Activated T-cell treated with anti-CD3 and anti-CD28 coated beads, Interleukin-2, amount 50 U/mL, for 4 hours (primary cell): ENCODE data around the gene PECR. TPM values are rescaled to one million over a fixed set of nuclear protein-coding genes. Genes with fewer than 3 reads are reported as not detected.

ENCODE experiments used
- ATAC-seq, 2 donors: fragments of 200-7000 bp; cut with Tn5 transposase; one replicate each; pipeline ENCODE4 v1.10.0; 2021
- DNase-seq: peaks from one replicate; pipeline ENCODE4 v3.0.0-alpha.2; 2020
- H3K27me3 Mint-ChIP-seq: one replicate; pipeline ENCODE4 v1.8.0; 2021; ENCODE audit warnings: low read depth, mixed read lengths
- H3K36me3 Mint-ChIP-seq: one replicate; pipeline ENCODE4 v1.8.0; 2022; ENCODE audit warnings: mixed read lengths; ENCODE audit not compliant: insufficient read depth
- H3K4me1 Mint-ChIP-seq: one replicate; pipeline ENCODE4 v1.8.0; 2021; ENCODE audit warnings: low read depth, mixed read lengths
- H3K4me3 Mint-ChIP-seq: one replicate; pipeline ENCODE4 v1.8.0; 2021; ENCODE audit warnings: mild to moderate bottlenecking, moderate library complexity, mixed read lengths
- H3K9me3 Mint-ChIP-seq: one replicate; pipeline ENCODE4 v1.8.0; 2021; ENCODE audit warnings: mixed read lengths
- total RNA-seq, 3 donors: library from RNA; stranded (reverse); gene quantifications; one replicate each; pipeline ENCODE4 v1.2.1, GENCODE V29; 2021

PECR gene
- 1 to 10 TPM; 4.7 to 6.9 (median 6.0) TPM for total RNA-seq

DNA sequence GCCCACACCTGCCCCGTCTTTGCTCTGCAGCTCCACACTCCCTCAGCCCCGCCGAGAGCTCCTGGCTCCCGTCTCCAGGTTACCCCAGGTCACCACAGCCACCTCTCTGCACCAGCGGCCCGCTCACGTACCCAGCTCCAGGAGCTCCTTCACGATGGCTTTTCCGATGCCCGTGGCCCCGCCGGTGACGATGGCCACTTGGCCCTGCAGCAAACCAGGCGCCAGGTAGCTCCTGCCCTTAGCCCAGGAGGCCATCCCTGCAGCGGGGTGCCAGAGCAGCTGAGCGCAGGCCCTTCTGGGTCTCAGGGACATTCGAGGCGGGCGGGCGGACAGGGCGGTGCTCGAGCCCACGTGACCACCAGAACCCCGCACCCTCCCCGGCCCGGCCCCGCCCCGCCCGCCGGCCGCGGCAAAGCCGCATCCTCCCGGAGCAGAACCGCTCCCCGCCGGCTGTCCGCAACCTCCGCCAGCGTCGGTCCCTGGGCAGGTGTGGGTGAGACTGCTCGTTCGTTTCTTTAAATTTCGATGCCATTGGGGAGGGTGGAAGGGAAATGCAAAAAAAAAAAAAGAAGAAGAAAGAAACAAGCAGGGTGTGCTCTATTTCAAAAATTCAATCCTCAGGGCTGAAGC is at the start of gene PECR, which contains the start of gene TMEM169:
Gene PECR, minus strand, starts transcription at position 323 of the 630 bp plus-strand sequence. Its CDS starts 68 bp downstream, at position 255.
Gene TMEM169, plus strand, starts transcription at position 433 of the 630 bp plus-strand sequence. CDS start 14,045 bp downstream, outside the sequence.
- Mint-ChIP-seq H3K4me3 (peak within 1 kb of the TSS; percentile 88), H3K9me3 (no peaks in the 10 kb centered on the region), H3K36me3 (no peaks in the 10 kb centered on the region), H3K27me3 (no peaks in the 10 kb centered on the region), H3K4me1 (peaks cover 64% of the 10 kb centered on the region)
- peak; percentile 48 for DNase-seq
- ATAC-seq: peak; percentile 95 to 96

DNA sequence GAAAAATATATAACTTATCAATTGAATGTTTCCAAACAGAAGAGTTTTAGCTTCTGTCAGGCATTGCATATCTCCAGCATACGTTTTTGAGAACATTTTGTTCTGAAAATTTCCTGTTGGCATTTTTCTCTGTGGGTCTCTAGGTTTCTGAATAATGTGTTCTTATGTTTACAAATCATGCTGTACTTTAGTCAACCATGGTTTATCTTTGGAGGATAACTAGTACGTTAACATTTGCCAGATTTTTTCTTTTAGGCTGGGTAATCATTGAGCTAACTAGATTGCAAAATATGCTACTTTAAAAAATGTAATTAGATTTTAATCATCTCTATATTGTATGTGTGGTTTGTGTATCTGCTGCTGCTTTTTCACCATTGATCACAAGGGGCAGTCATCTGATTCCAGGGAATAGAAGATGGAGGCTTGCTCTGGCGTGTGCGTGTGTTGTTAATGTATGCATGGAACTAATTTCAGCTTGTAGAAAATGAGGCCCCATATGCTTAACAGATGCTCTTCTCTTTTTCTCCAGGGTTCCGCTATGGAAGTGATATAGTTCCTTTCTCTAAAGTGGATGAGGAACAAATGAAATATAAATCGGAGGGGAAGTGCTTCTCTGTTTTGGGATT is 48.9 kb upstream of the PECR start:
- H3K4me1 Mint-ChIP-seq: peaks cover 68% of the 10 kb centered on the region

DNA sequence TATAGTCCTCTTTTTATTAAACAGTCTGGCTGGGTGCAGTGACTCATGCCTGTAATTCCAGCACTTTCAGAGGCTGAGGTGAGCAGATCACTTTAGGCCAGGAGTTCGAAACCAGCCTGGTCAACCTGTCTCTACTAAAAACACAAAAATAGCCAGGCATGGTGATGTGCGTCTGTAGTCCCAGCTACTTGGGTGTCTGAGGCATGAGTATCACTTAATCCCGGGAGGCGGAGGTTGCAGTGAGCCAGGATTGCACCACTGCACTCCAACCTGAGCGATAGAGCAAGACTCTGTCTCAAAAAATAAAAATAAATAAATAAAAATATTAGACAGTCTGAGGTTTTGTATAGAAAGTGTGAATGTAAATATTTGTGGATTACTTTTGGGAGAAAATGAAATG is 45.3 kb upstream of the PECR start:
- H3K4me3 Mint-ChIP-seq: no peak overlapping the region

More for the DNA sequence above, 48.9 kb upstream of the PECR start:
- Mint-ChIP-seq H3K4me3 (no peak overlapping the region), H3K9me3 (no peaks in the 10 kb centered on the region), H3K36me3 (peaks cover 70% of the 10 kb centered on the region), H3K27me3 (no peaks in the 10 kb centered on the region)
- DNase-seq: no peak
- ATAC-seq: no peak

DNA sequence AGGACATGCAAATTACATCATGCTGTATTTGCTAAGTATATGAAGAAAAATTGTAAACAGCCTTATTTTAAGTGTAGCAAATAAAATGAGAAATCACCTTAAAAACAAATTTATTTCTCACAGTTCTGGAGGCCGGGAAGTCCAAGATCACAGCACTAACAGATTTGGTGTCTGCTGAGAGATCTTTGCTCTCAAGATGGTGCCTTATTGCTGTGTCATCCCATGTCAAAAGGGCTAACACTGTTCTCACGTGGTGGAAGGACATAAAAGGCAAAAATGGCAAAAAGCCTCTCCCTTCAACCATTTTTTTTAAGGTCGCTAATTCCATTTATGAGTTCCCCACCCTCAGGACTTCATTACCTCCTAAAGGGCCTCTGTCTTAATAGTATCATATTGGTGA is 39.6 kb upstream of the PECR start:
- Mint-ChIP-seq H3K27me3 (no peaks in the 10 kb centered on the region), H3K36me3 (peaks cover 67% of the 10 kb centered on the region), H3K4me1 (peaks cover 71% of the 10 kb centered on the region), H3K9me3 (no peaks in the 10 kb centered on the region), H3K4me3 (no peak overlapping the region)
- ATAC-seq (no peak), DNase-seq (no peak)

More for the DNA sequence above, 45.3 kb upstream of the PECR start:
- peaks cover 62% of the 10 kb centered on the region for H3K36me3 Mint-ChIP-seq
- H3K4me1 Mint-ChIP-seq: peaks cover 62% of the 10 kb centered on the region
- ATAC-seq (no peak), DNase-seq (no peak)
- no peaks in the 10 kb centered on the region for H3K27me3 Mint-ChIP-seq
- no peaks in the 10 kb centered on the region for H3K9me3 Mint-ChIP-seq

DNA sequence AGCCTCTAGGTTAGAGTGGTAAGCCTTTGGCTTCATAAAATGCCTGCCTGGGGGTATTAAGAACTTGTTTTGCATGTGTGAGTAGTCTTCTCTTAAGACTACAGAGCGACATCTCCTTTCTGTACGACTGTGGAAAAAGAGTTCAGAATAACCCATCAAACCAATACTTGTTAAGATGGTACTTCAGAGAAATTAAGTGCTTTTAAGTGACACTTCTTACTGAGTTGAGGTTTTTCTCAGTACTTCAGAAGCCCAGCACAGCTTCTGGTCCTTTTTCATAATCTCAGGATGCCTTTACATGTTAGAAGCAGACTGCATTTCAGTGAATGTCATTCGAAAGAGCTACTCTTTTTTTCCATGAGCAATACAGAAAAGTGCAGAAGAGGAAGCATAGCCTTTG is 38.4 kb upstream of the PECR start:
- peaks cover 66% of the 10 kb centered on the region for H3K36me3 Mint-ChIP-seq
- H3K27me3 Mint-ChIP-seq: no peaks in the 10 kb centered on the region
- DNase-seq (no peak), ATAC-seq (peak; percentile 91 to 95)
- H3K9me3 Mint-ChIP-seq: no peaks in the 10 kb centered on the region
- H3K4me1 Mint-ChIP-seq: peaks cover 74% of the 10 kb centered on the region
- H3K4me3 Mint-ChIP-seq: peak overlapping the region; percentile 48

DNA sequence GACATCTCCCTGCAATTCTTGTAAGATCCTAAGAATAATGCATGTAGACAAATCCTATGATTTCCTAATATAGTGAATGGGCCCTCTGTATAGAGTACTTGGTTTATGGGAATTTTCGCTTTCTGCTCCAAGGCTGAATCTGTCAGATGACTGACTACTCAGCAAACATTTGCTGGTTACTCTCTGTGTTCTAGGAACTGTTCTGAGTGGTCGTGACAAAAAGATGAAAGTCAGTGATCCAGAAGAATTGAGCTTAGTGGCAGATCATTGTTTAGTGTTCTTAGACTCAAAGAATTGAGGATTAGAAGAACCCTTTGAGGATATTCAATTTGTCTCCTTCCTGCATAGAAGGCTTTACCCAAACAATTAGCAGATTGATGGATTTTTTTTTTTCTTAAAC is 37.5 kb upstream of the PECR start:
- DNase-seq (no peak), ATAC-seq (no peak)
- Mint-ChIP-seq H3K9me3 (no peaks in the 10 kb centered on the region), H3K4me3 (no peak overlapping the region), H3K27me3 (no peaks in the 10 kb centered on the region), H3K36me3 (peaks cover 67% of the 10 kb centered on the region), H3K4me1 (peaks cover 77% of the 10 kb centered on the region)

DNA sequence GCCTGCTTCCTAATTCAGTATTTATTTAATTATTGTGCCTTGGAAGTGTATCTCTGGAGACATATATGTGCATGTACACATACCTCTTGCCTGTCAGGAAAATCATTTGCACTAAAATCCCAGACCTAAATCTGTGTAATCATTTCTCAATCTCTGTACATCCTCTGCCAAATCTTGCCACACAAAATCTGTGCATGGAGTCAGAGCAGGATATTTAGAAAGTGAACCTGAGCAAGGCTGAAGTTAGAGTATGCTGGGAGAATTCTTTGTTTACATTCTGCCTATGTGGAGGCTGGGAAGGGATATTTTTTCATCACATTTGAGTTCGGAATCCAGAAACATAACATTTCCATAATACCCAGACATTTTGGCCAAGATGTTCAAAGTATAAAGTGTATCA is 36.9 kb upstream of the PECR start:
- ATAC-seq (no peak), DNase-seq (no peak)
- no peak overlapping the region for H3K4me3 Mint-ChIP-seq
- H3K27me3 Mint-ChIP-seq: no peaks in the 10 kb centered on the region
- peaks cover 81% of the 10 kb centered on the region for H3K4me1 Mint-ChIP-seq
- peaks cover 70% of the 10 kb centered on the region for H3K36me3 Mint-ChIP-seq
- no peaks in the 10 kb centered on the region for H3K9me3 Mint-ChIP-seq

DNA sequence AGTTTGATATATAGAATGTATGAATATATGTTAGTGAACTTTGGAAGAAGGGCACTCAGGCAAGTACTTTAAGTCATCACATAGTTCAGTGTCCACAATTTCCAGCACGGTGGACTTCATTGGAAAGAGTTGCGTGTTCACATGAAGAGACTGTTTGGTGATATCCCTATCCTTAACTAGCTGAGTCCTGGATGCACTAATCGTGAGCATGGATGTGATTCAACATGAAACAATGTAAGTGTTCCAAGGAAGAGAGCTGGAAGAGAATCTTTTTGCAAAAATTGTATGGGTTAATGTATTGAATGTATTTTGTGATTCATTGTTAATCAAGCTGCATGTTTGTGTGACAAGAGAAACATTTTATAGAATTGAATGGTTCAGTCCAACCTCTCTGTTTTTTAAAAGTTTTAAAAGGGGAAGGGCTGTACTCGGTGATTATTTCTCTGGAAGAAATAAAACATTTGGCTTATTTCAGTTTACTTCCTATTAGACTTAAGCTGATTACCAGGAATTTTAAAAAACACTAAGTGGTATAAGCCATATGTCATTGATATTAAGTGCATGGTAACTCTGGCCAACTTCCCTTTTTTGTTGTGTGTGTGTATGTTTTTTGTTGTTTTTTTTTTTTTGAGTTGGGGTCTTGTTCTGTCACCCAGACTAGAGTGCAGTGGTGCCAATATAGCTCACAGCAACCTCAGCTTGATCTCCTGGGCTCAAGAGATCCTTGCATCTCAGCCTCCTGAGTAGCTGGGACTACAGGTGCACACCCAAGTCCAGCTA is 36.1 kb upstream of the PECR start:
- no peak overlapping the region for H3K4me3 Mint-ChIP-seq
- no peaks in the 10 kb centered on the region for H3K9me3 Mint-ChIP-seq
- no peak for ATAC-seq
- H3K36me3 Mint-ChIP-seq: peaks cover 74% of the 10 kb centered on the region
- no peak for DNase-seq
- no peaks in the 10 kb centered on the region for H3K27me3 Mint-ChIP-seq
- peaks cover 86% of the 10 kb centered on the region for H3K4me1 Mint-ChIP-seq

DNA sequence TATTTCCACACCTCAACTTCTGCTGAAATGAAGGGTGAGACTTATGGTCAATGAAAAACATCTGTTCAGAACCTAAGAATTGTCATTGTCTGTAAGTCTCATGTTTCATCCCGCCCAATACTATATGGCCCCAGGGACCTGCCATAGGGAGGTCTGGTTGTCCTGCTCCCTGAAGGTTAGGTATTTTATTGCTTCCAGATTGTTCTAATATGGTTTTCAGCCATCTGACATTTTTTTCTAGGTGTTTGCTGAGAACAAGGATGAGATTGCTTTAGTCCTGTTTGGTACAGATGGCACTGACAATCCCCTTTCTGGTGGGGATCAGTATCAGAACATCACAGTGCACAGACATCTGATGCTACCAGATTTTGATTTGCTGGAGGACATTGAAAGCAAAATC is 34.8 kb upstream of the PECR start:
- peaks cover 79% of the 10 kb centered on the region for H3K36me3 Mint-ChIP-seq
- no peak for ATAC-seq
- H3K27me3 Mint-ChIP-seq: no peaks in the 10 kb centered on the region
- peak overlapping the region; percentile 9 for H3K4me3 Mint-ChIP-seq
- peaks cover 91% of the 10 kb centered on the region for H3K4me1 Mint-ChIP-seq
- DNase-seq: no peak
- H3K9me3 Mint-ChIP-seq: no peaks in the 10 kb centered on the region

DNA sequence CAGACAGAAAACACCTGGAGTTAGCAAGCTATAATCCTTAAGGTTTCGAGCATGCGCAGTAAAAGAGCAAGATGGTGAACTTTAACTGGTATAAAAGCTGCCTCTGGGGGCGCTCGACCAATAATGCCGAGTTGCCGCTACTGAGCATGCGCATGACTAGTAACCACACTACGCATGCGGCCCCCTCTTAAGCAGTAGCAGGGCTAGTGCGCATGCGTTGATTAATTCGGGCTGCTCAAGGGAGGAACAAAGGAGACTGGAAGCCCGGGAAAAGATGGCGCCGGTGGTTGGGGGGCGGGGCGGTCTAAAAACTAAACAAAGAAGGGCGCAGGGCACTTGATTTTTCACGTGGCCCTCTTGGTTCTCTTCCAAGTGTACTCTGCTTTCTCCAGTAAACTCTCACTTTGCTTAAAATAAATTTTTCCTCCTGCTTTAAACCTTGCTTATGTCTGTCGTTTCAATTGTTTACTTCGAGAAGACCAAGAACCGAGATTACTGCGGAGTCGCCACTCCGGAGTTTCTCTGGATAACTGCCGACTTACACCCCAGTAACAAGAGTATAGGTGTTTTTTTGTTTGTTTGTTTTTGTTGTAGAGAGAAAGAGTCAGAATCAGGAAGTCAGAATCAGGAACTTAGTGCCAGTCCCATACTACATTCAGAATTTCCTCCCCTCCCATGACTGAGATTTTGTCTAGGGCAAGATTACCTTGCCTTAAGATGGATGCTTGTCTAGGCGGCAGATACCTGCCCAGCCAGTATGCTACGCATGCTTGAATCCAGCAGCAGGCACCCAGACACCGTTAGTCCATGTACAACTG is 33.3 kb upstream of the PECR start:
- Mint-ChIP-seq H3K36me3 (peaks cover 85% of the 10 kb centered on the region), H3K4me1 (peaks cover 92% of the 10 kb centered on the region), H3K27me3 (no peaks in the 10 kb centered on the region), H3K9me3 (no peaks in the 10 kb centered on the region), H3K4me3 (peak overlapping the region; percentile 91)
- peak; percentile 96 for DNase-seq
- ATAC-seq: peak; percentile 85 to 87

DNA sequence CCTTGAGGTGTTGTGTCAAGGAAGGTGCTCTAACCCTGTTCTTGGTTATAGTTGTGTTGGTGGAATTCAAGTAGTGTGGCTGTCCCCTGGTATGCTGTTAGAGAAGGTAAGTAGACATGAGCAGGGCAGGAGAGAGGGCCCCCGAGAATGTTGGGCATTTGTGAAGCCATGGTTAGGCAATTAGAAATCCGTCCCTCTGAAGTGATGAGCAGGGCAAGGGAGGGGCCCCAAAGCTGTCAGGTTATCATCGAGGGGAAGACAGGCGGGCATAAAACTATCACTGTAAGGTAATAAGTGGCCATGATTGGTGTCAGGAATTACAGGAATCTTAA is 32.7 kb upstream of the PECR start:
- peaks cover 87% of the 10 kb centered on the region for H3K4me1 Mint-ChIP-seq
- no peaks in the 10 kb centered on the region for H3K9me3 Mint-ChIP-seq
- H3K36me3 Mint-ChIP-seq: peaks cover 82% of the 10 kb centered on the region
- DNase-seq: no peak
- H3K27me3 Mint-ChIP-seq: no peaks in the 10 kb centered on the region
- H3K4me3 Mint-ChIP-seq: peak overlapping the region; percentile 29
- ATAC-seq: peak; percentile 5 to 13

DNA sequence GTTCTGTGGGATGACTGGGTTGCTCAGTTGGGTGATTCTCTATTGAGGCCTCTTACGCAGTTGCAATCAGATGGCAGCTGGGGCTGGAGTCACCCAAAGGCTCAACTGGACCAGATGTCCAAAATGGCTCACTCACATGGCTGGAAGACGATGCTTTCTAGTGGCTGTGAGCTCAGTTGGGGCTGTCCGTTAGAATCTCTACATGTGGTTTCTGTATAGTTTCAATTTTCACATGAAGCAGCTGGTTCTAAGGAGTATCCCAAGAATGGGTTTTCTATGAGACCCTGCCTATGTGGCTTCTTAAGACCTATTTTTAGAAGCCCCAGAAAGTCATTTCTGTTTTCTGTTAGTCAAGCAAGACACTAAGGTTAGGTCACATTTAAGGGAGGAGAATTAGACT is 32.0 kb upstream of the PECR start:
- peaks cover 76% of the 10 kb centered on the region for H3K36me3 Mint-ChIP-seq
- ATAC-seq: no peak
- no peak for DNase-seq
- no peaks in the 10 kb centered on the region for H3K27me3 Mint-ChIP-seq
- H3K9me3 Mint-ChIP-seq: no peaks in the 10 kb centered on the region
- H3K4me1 Mint-ChIP-seq: peaks cover 84% of the 10 kb centered on the region
- peak overlapping the region; percentile 5 for H3K4me3 Mint-ChIP-seq

DNA sequence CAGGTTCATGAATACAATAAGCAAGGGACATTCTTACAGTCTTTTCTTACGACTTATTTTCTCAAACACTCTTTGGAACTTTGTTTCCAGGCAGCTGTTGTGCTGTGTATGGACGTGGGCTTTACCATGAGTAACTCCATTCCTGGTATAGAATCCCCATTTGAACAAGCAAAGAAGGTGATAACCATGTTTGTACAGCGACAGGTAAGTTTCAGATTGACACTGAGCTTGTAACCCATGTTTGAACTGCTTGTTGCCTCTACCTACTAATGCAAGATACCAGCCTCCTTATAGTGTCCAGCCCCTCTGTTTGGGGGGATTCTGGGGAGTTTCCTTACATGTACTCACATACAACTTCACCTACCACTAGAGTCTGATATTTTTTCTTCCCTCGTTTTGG is 31.3 kb upstream of the PECR start:
- Mint-ChIP-seq H3K4me1 (peaks cover 82% of the 10 kb centered on the region), H3K27me3 (no peaks in the 10 kb centered on the region), H3K4me3 (peak overlapping the region; percentile 5), H3K36me3 (peaks cover 73% of the 10 kb centered on the region), H3K9me3 (no peaks in the 10 kb centered on the region)
- DNase-seq (no peak), ATAC-seq (no peak)

DNA sequence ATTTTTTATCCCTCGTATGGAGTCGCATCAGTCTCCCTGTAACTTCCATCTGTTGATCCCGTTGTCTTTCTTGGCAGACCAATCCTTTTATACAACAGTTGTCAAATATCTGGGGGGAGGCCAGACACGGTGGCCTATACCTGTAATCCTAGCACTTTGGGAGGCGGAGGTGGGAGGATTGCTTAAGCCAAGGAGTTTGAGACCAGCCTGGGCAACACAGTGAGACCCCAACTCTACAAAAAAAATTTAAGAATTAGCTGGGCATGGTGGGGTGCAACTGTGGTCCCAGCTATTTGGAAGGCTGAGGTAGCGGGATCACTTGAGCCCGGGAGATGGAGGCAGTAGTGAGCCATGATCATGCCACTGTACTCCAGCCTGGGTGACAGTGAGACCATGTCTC is 29.5 kb upstream of the PECR start:
- H3K36me3 Mint-ChIP-seq: peaks cover 57% of the 10 kb centered on the region
- ATAC-seq (no peak), DNase-seq (no peak)
- H3K4me3 Mint-ChIP-seq: peak overlapping the region; percentile 100
- H3K27me3 Mint-ChIP-seq: no peaks in the 10 kb centered on the region
- peaks cover 66% of the 10 kb centered on the region for H3K4me1 Mint-ChIP-seq
- H3K9me3 Mint-ChIP-seq: no peaks in the 10 kb centered on the region
